Measurements from ENCODE around the gene PDE4D.

PDE4D gene

DNA sequence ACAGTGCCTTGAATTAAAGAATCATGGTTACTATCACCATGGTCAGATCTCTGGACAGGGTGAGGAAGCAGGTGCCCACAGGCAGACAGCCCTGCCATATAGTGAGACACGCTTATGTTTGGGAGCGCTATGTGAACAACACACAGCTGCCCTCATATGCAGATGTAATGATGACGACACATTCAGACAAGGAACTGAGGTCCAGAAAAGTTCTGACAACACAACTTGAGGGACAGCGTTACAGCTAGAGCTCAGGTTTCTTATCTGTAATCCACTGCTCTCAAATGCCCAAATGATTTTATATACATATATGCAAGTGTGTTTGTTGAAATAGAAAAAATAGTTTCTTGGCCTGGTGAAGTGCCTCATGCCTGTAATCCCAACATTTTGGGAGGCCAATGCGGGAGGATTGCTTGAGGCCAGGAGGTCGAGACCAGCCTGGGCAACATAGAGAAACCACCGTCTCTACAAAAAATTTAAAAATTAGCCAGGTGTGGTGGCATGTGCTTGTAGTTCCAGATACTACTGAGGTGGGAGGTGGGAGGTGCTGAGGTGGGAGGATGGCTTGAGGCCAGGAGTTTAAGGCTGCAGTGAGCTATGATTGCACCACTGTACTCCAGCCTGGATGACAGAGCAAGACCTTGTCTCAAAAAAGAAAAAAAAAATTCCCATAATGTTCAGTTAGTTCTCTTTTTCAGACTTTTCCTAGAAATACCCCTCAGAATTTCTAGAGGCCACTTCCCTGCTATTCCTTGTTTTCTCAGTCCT, 887.4 kb downstream of the PDE4D start:
- in situ Hi-C loops (cut with HindIII; ENCODE audit: low sequenced_read_pairs) = no loop called here

DNA sequence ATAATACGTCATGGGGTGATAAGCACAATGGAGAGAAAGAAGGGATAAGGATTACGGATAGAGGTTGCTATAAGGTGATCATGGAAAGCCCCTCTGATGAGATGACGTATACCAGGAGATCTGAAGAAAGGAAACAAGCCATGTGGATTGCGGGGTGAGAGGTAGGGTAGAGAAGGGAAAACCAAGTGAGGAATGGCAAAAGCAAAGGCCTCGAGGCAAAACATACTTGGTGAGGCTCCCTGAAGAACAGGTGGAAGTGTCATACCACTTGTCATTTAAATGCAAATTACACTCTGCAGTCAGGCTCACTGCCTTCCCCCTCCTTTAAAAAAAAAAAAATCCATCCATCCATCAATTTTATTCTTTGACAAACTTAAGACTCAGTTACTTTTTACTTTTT, 889.9 kb downstream of the PDE4D start:
- in situ Hi-C loops (cut with HindIII; ENCODE audit: low sequenced_read_pairs) = no loop called here

- in situ Hi-C loops (cut with HindIII; ENCODE audit: low sequenced_read_pairs) = no loop called here
These were observed 890.4 kb downstream of the PDE4D start for GRCh38 chr5:59003124-59003523.

- in situ Hi-C loops (cut with HindIII; ENCODE audit: low sequenced_read_pairs) = no loop called here
These were observed 891.2 kb downstream of the PDE4D start for GRCh38 chr5:59002162-59002825.

- in situ Hi-C loops (cut with HindIII; ENCODE audit: low sequenced_read_pairs) = no loop called here
These were observed 891.8 kb downstream of the PDE4D start for GRCh38 chr5:59001716-59002115.

DNA sequence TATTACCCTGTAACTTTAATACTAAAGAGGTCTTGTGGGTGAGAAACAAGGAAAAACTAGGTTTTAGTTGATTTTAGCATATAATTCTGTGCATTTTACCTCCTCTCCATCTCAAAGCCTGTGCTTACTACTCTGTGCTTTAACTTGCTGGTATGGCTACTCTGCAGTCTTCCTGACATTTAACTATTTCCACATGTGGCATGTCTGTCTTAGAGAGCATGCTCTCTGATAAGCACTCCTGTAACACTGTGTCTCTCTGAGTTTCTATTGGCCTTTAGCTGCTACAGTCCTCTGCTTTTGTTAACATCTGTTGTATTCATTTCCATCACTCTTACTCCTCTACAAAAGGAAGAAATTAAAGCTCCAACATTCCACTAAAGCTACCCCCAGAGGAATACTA, 892.4 kb downstream of the PDE4D start:
- in situ Hi-C loops (cut with HindIII; ENCODE audit: low sequenced_read_pairs) = no loop called here

- in situ Hi-C loops (cut with HindIII; ENCODE audit: low sequenced_read_pairs) = no loop called here
These were observed 893.3 kb downstream of the PDE4D start for GRCh38 chr5:59000211-59000610.

DNA sequence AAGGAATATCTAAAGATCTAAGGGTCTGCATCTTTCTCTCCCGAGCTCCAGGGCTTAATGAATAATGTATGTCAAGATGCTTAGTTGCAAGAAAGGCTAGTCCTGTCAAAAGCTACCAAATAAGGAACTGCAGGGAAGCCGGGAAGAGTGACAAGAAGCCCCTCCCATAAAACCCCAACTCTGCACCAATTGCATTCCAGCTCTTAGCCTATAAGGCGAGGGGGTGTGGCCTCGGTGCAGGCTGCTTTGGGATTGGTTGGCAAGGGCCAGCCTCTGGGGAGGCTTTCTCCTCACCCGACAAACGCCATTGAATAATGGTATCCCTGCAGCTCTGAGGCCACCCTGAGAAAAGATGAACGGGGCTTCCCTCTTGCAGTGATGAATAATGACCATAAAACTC, 893.7 kb downstream of the PDE4D start:
- in situ Hi-C loops (cut with HindIII; ENCODE audit: low sequenced_read_pairs) = loop anchor here (10.0 kb wide), 1 partner anchor 215 kb away; no protein-coding TSS in a partner anchor

DNA sequence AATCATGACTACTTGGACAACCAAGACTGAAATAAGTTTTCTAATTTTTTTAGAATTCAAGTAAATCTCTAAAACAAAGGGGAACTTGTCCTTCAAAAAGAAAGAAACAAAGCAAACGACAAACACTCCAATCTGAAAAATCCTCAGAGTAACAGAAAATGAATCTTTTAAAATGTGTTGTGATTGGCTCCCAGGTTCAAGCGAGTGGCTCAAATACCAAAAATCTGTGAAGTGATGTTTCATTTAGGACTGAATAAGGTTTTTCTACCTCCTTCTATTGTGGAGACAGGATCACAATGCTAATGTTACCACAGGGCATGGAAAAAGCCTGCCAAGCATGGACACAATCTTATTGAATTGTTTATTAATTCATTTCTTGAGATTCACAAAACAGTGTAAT, 895.0 kb downstream of the PDE4D start:
- in situ Hi-C loops (cut with HindIII; ENCODE audit: low sequenced_read_pairs) = loop anchor here (10.0 kb wide), 1 partner anchor 216 kb away; no protein-coding TSS in a partner anchor

- in situ Hi-C loops (cut with HindIII; ENCODE audit: low sequenced_read_pairs) = loop anchor here (10.0 kb wide), 1 partner anchor 219 kb away; no protein-coding TSS in a partner anchor
These were observed 897.7 kb downstream of the PDE4D start for GRCh38 chr5:58995779-58996178.

DNA sequence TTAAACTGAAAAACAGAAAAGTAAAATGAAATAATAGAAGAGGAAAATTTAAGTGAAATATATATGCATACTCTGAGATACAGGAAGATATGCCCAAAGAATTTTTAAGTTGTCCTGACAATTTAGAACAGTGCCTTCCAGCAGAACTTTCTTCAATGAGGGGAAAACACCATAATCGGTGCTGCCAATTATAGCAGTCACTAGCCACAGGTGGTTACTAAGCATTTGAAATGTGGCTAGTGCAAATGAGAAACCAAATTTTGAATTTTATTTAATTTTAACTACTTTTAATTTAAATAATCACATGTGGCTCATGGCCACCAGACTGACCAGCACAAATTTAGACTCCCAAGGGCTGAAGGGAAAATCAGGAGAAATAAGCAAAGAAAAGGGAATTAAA, 900.1 kb downstream of the PDE4D start:
- in situ Hi-C loops (cut with HindIII; ENCODE audit: low sequenced_read_pairs) = loop anchor here (10.0 kb wide), 1 partner anchor 221 kb away; no protein-coding TSS in a partner anchor

- in situ Hi-C loops (cut with HindIII; ENCODE audit: low sequenced_read_pairs) = no loop called here
These were observed 904.6 kb downstream of the PDE4D start for GRCh38 chr5:58988938-58989337.

DNA sequence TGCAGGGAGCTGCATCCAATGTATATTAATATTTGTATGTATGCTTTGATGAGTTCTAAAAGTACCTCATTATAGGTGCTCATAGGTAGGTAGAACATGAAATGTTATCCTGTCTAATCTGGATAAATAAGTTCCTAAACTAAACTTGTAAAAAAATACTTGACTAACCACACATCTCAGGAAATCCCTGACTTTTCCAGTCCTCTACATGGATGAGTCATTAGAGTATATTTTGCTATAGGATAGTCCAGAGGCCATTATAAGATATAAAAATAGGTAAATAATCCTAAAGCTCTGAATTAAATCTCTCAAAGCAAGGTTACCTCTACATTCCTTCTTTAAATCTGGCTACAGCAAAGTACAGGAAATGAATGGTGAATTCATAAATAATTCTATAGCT, 906.3 kb downstream of the PDE4D start:
- in situ Hi-C loops (cut with HindIII; ENCODE audit: low sequenced_read_pairs) = no loop called here

DNA sequence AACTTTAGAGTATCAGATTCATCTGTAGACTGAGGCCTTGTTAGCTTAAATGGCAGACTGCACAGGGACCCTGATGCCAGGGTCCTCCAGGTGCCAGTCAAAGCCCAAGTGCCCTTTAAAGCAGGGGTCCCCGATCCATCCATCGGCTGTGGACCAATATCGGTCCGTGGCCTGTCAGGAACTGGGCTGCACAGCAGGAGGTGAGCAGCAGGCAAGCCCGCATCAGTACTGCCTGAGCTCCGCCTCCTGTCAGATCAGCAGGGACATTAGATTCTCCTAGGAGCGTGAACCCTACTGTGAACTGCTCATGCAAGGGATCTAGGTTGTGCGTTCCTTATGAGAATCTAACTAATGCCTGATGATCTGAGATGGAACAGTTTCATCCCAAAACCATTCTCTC, 907.2 kb downstream of the PDE4D start:
- in situ Hi-C loops (cut with HindIII; ENCODE audit: low sequenced_read_pairs) = no loop called here

DNA sequence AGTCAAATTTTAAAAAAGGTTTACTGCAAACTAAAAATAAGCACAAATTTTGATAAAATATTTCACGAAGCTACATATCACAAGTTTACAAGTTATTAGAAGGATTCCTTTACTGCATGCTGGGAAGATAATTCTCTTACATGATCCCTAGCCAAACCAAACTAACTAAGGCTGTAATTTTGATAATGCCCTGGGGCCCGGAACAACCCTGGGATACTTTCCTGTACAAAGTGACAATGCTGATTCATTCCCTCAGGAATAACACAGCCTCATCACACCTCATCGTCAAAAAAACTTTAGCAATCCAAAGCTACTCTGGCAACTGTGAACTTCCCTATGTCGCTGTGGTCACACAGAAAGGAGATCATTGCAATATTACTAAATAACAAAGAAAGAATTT, 907.8 kb downstream of the PDE4D start:
- in situ Hi-C loops (cut with HindIII; ENCODE audit: low sequenced_read_pairs) = no loop called here

DNA sequence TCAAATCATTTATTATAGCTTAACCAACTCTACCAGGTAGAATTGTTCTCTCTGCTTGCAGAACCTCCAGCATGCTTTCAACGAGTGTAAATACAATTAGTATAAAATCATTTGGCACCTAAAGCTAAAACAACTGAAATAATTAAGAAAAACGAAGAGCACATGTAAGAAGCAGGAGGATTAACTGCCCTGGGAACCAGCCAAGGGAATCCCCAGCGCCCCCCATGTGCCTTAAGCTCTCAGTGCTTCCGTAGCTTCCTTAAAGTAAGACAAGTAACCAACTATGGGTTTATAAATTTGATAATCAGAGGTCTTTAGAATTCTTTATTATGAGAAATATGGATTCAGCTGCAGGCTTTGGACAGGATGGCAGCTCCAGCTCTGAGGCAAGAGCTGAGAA, 908.2 kb downstream of the PDE4D start:
- in situ Hi-C loops (cut with HindIII; ENCODE audit: low sequenced_read_pairs) = no loop called here

GRCh38 chr5:58983526-58984452, 909.7 kb downstream of the PDE4D start:
- in situ Hi-C loops (cut with HindIII; ENCODE audit: low sequenced_read_pairs) = no loop called here

GRCh38 chr5:58980890-58981289, 912.6 kb downstream of the PDE4D start:
- in situ Hi-C loops (cut with HindIII; ENCODE audit: low sequenced_read_pairs) = no loop called here

DNA sequence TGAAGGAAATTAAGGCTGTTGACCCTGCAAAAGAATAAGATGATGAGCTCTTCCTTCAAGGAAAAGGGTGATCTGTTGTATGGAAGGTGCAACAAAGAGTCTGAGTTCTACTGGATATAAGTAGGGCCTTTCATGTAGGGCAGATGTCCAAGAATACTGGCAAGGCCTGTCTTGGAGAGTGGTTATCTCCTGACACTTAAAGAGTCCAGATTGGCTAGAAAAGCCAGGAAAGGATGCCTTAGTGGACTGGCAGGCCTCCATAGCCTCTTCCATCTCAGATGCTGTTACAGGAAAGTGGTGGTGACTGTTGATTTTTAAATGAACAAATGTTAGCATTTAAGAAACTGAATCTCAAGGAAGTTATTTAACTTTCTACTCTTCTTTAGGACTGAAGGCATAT, 914.4 kb downstream of the PDE4D start:
- in situ Hi-C loops (cut with HindIII; ENCODE audit: low sequenced_read_pairs) = loop anchor here (10.0 kb wide), 1 partner anchor 396 kb away; no protein-coding TSS in a partner anchor

DNA sequence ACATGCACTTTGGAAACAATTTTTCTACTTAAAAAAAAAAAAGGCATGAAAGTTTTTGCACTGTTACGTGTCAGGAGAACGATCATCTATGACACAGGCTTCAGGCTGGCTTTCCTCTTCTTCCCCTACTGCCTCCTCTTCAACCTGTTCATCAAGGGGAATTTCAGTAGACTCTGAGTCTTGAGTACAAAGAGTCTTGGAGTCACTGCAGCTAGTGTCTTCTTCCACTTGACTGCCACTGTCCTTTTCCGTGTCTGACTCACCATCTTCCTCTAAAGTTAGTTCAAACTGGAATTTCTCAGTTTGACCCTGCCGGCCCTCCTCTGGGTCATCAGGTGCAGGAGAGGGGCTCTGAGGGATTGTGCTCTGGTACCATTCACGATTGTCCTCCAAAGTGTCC, 918.9 kb downstream of the PDE4D start:
- in situ Hi-C loops (cut with HindIII; ENCODE audit: low sequenced_read_pairs) = loop anchor here (10.0 kb wide), 1 partner anchor 400 kb away; no protein-coding TSS in a partner anchor

- in situ Hi-C loops (cut with HindIII; ENCODE audit: low sequenced_read_pairs) = loop anchor here (10.0 kb wide), 1 partner anchor 401 kb away; no protein-coding TSS in a partner anchor
These were observed 919.4 kb downstream of the PDE4D start for GRCh38 chr5:58974083-58974482.
